Testis (tissue), 3 donors: ENCODE data around the gene TLCD2. TPM values are rescaled to one million over a fixed set of nuclear protein-coding genes. Genes with fewer than 3 reads are reported as not detected.

Experiments used
- DNase-seq: peaks from one replicate; pipeline ENCODE4 v3.0.0-alpha.2; 2019
- H3K27ac ChIP-seq, 2 donors: fragments of 200-600 bp; sonication (generic); one replicate each; pipeline ENCODE4 v1.5.1; 2019
- H3K27me3 ChIP-seq: fragments of 200-600 bp; sonication (generic); one replicate; pipeline ENCODE4 v1.5.1; 2019
- H3K36me3 ChIP-seq: fragments of 200-600 bp; sonication (generic); one replicate; pipeline ENCODE4 v1.5.1; 2017; ENCODE audit warnings: low read depth; ENCODE audit errors: missing control alignments
- H3K4me1 ChIP-seq: fragments of 200-600 bp; sonication (generic); one replicate; pipeline ENCODE4 v1.5.1; 2019
- H3K4me3 ChIP-seq, 2 donors: fragments of 200-600 bp; sonication (generic); one replicate each; pipeline ENCODE4 v1.5.1; 2017 to 2019
- H3K9me3 ChIP-seq: fragments of 200-600 bp; sonication (generic); one replicate; pipeline ENCODE4 v1.5.1; 2017
- POLR2A ChIP-seq: fragments of 450-650 bp; IDR thresholded peaks from one replicate; pipeline ENCODE4 v1.6.1; 2017; ENCODE audit warnings: antibody characterized with exemption, mild to moderate bottlenecking, moderate library complexity
- WGBS, 2 donors: methylation state at CpG; one replicate each; pipeline ENCODE4 v1.1.5; 2018; 5-methylcytosine and 5-hydroxymethylcytosine counted together
- intact Hi-C: fragments of 100-400 bp; cut with DNase I; formaldehyde crosslinking; loops from one replicate; pipeline ENCODE4 v1.15.1; 2023; ENCODE audit warnings: low total_unique reads
- polyA plus RNA-seq: library from polyadenylated mRNA; stranded (reverse); fragments of 350-450 nt; fragmentation: Illumina TruSeq; extraction: RNeasy Lipid Tissue Mini Kit (QIAGEN cat#74804); gene quantifications from one replicate; pipeline ENCODE4 v1.2.3, GENCODE V29; 2014; ENCODE audit warnings: low read depth, low replicate concordance; ENCODE audit not compliant: insufficient read depth
- total RNA-seq, 2 donors: library from RNA; depleted of rRNA; stranded (reverse); fragments of >200 nt; gene quantifications; one replicate each; pipeline ENCODE4 v1.2.3, GENCODE V29; 2016
- TF ChIP-seq, protein P1 (sequence below), 3 experiments: fragments of 450-650 bp in 2 of 3; fragments of 200-600 bp in 1 of 3; sonication (generic) in 1 of 3; IDR thresholded peaks; one replicate each; pipeline ENCODE4 v1.5.1; 2016 to 2019; ENCODE audit warnings: antibody characterized with exemption in 3 of 3, mild to moderate bottlenecking in 2 of 3, moderate library complexity in 1 of 3

The TLCD2 gene
- total and polyA plus RNA-seq, 3 donors from 2014 or later, result 1.1 to 2.0 (median 1.2) TPM

DNA sequence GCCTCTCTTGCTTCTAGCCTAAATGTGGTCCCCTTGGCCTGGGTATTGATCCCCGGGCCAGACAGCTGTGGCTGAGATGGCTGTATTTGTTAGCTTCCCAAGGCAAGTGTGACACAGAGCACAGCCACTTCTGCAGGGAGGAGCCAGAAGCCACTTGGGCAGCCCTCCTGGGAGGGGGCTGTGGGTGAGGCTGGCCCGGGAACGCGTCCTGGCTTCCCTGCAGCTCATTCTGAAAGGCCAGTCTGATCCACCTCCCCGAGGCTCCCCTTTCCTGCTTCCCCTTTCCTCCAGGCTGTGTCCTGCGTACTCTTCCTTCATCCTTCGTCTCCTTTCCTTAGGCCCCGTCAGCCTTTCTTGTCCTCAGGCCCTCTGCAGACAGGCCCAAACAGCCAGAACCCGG is 40.5 kb upstream of the TLCD2 start:
- H3K4me3 ChIP-seq, result no peak overlapping the region
- no peaks in the 10 kb centered on the region for H3K27me3 ChIP-seq
- no peaks in the 10 kb centered on the region for H3K36me3 ChIP-seq
- H3K27ac ChIP-seq, result no peak overlapping the region
- intact Hi-C loops, result no loop called here
- peaks cover 44% of the 10 kb centered on the region for H3K4me1 ChIP-seq
- no peak for DNase-seq
- TF ChIP-seq, protein P1, sequence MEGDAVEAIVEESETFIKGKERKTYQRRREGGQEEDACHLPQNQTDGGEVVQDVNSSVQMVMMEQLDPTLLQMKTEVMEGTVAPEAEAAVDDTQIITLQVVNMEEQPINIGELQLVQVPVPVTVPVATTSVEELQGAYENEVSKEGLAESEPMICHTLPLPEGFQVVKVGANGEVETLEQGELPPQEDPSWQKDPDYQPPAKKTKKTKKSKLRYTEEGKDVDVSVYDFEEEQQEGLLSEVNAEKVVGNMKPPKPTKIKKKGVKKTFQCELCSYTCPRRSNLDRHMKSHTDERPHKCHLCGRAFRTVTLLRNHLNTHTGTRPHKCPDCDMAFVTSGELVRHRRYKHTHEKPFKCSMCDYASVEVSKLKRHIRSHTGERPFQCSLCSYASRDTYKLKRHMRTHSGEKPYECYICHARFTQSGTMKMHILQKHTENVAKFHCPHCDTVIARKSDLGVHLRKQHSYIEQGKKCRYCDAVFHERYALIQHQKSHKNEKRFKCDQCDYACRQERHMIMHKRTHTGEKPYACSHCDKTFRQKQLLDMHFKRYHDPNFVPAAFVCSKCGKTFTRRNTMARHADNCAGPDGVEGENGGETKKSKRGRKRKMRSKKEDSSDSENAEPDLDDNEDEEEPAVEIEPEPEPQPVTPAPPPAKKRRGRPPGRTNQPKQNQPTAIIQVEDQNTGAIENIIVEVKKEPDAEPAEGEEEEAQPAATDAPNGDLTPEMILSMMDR (IDR thresholded peaks at IDR 0.05), result no peak
- 88 to 91% methylated on average over 9 of the region's 9 CpGs for WGBS, 2 donors
- H3K9me3 ChIP-seq, result no peaks in the 10 kb centered on the region

DNA sequence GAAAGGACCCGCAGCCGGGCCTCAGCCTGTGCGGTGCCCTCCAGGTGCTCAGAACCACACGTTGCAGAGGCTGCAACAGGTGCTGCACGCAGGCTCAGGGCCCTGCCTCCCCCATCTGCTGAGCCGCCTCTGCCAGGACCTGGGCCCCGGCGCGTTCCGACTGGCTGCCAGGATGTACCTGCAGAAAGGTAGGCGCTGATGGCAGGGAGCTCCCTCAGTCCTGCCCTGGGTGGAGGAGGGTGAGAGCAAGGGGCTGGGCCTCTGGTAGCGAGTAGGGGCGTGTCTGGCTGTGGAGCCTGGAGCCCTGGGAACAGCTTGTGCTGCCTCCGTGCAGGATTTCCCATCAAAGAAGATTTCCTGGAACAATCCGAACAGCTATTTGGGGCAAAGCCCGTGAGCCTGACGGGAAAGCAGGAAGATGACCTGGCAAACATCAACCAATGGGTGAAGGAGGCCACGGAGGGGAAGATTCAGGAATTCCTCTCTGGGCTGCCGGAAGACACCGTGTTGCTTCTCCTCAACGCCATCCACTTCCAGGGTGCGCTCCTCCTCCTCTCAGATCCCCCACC is 36.9 kb upstream of the TLCD2 start:
- Histone ChIP-seq H3K9me3 (no peaks in the 10 kb centered on the region), H3K27me3 (no peaks in the 10 kb centered on the region), H3K27ac (peak overlapping the region; percentile 86 to 89), H3K4me3 (no peak overlapping the region), H3K36me3 (no peaks in the 10 kb centered on the region), H3K4me1 (peaks cover 56% of the 10 kb centered on the region)
- peak; percentile 91 for DNase-seq
- WGBS, 2 donors, result 60 to 72% methylated on average over 21 to 22 of the region's 22 CpGs
- intact Hi-C loops, result no loop called here
- TF ChIP-seq POLR2A, result no peak
- TF ChIP-seq, protein P1 (IDR thresholded peaks at IDR 0.05), result peak in 1 of 3 experiments; percentile 21

DNA sequence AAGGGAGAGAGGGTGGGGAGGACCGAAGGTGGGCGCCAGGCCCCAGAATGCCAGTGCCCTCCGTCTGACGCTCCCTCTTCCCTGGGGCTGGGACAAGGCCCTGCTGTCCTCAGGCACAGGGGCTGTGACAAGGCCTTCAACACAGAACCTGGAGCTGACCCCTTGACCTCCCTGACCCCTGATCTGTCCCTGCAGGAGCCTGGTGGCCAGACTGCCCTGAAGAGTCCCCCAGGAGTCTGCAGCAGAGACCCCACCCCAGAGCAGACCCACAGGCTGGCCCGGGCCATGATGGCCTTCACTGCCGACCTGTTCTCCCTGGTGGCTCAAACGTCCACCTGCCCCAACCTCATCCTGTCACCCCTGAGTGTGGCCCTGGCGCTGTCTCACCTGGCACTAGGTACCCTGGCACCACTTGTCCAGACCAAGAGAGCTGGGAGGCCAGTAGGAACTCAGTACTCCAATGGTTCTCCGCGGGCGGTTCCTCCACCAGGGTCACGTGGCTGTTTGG is 35.4 kb upstream of the TLCD2 start:
- Histone ChIP-seq H3K4me3 (no peak overlapping the region), H3K4me1 (peaks cover 57% of the 10 kb centered on the region), H3K36me3 (no peaks in the 10 kb centered on the region), H3K27me3 (no peaks in the 10 kb centered on the region), H3K27ac (peak overlapping the region; percentile 84 to 89), H3K9me3 (no peaks in the 10 kb centered on the region)
- TF ChIP-seq POLR2A, result no peak
- TF ChIP-seq, protein P1 (IDR thresholded peaks at IDR 0.05), result no peak
- WGBS, 2 donors, result 95 to 97% methylated on average over 8 to 12 of the region's 12 CpGs
- DNase-seq, result no peak
- intact Hi-C loops, result no loop called here

DNA sequence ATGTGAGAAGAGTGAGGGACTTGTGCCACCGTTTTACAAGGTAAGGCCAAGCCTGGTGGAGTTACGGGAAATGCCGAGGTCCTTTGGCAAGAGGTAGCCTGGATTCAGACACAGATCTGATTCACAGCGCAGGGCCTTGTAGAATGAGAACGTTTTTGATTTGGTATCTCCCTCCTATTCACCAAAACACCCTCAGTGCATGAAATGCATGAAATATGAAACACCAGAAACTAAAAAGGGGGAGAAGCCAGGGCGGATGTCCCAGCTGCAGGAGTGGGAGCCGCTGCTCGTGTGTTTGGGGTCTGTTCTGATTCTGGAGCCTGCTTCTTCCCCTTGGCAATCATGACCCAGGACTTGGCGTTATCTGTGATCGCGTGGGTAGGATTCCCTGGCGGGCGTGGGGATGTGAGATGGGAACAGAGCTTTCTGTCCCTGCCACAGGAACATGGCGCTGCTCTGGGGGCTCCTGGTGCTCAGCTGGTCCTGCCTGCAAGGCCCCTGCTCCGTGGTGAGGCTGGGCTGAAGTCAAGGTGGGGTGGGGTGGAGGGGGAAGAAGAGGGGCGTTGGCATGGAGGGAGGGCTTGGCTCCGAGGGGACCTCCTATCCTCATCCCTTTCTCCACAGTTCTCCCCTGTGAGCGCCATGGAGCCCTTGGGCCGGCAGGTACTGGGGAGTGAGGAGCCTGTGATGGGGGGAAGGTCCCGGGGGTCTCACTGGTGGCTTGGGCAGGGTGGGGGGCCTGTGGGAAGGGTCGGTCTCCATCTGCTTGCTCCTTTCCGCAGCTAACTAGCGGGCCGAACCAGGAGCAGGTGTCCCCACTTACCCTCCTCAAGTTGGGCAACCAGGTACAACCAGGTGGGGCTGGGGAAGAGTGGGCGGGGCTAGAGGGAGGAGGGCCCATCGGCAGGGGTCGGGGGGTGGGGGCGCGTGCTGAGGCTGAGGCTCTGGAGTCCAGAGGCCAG is 34.7 kb upstream of the TLCD2 start:
- no peaks in the 10 kb centered on the region for H3K36me3 ChIP-seq
- DNase-seq, result no peak
- H3K27ac ChIP-seq, result peak overlapping the region; percentile 84 to 89
- intact Hi-C loops, result no loop called here
- TF ChIP-seq, protein P1 (IDR thresholded peaks at IDR 0.05), result no peak
- no peak for TF ChIP-seq POLR2A
- WGBS, 2 donors, result 63 to 66% methylated on average over 22 to 29 of the region's 29 CpGs
- no peaks in the 10 kb centered on the region for H3K27me3 ChIP-seq
- H3K4me1 ChIP-seq, result peaks cover 57% of the 10 kb centered on the region
- H3K9me3 ChIP-seq, result no peaks in the 10 kb centered on the region
- H3K4me3 ChIP-seq, result no peak overlapping the region
